ENCODE data around the gene TEAD3. TPM values are rescaled to one million over a fixed set of nuclear protein-coding genes. Genes with fewer than 3 reads are reported as not detected.

The TEAD3 gene
- total RNA-seq, 1 experiment from 2014 or later, result 10.7 TPM

DNA sequence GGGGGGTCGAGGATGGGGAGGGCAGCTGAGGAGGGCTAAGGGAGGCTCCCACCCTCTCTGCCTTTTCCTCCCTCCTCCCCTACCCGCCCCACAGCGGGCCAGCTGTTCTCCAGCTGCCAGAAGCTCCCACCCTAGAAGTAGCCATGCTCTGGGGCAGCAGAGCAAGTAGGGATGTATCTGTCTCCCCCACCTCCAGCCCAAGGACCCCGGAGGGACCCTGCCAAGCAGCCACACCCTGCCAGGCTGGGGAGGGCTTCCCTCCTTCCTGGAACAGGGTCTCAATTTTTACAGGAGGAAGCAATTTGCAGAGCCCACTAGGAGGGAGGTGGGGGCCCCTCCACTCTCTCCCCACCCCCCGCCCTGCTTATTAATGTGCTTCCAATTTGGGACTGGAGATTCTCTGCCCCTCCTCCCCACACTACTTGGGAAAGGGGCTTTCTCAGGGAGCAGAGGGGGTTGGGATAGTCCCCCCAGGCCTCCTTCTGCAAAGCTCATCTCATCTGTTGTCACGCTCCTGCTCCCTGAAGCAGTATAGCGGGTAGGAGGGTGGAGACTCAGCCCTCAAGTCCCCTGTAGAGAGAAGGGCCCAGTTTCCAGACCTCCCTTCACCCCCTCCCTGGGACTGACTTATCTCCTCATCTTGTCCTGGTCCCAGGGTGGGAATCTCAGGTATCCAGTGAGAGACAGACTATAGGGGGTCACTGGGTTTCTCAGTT lies 4.5 kb downstream of the TEAD3 start:
- Histone ChIP-seq H3K36me3 (ENCODE audit: control insufficient read depth, insufficient read depth, low read length) (no peaks in the 10 kb centered on the region; the same call in 1 of the 2 replicates), H3K9me3 (ENCODE audit: control insufficient read depth, insufficient read depth, low read depth, low read length) (no peaks in the 10 kb centered on the region), H3K27ac (ENCODE audit: low read length) (no peak overlapping the region), H3K4me3 (ENCODE audit: low read depth in 2 of 2, low read length in 2 of 2) (no peak overlapping the region), H3K27me3 (ENCODE audit: control insufficient read depth, insufficient read depth, low read length) (no peaks in the 10 kb centered on the region), H3K4me1 (ENCODE audit: control insufficient read depth, insufficient read depth, low read length) (peaks cover 36% of the 10 kb centered on the region)
- in situ Hi-C loops (cut with HindIII; ENCODE audit: low pct_unique_long_range_greater_than_20kb, low sequenced_read_pairs) (no loop called here), intact Hi-C loops (cut with micrococcal nuclease; ENCODE audit: unreplicated experiment) (no loop called here)
- no peak for TF ChIP-seq TCF7L2 (IDR thresholded peaks at IDR 0.05; ENCODE audit: low read depth, low read length)
- ChIA-PET CTCF (no interaction called here), POLR2A (interaction anchor here (0.5 kb wide), 1 partner anchor 1298 kb away, joined by 6 read pairs; no protein-coding TSS in a partner anchor)
- no TSS peak for BruUV-seq (replicated peaks)
- no peak for DNase-seq (ENCODE audit: low read depth, low spot score)
- no peak for ATAC-seq

DNA sequence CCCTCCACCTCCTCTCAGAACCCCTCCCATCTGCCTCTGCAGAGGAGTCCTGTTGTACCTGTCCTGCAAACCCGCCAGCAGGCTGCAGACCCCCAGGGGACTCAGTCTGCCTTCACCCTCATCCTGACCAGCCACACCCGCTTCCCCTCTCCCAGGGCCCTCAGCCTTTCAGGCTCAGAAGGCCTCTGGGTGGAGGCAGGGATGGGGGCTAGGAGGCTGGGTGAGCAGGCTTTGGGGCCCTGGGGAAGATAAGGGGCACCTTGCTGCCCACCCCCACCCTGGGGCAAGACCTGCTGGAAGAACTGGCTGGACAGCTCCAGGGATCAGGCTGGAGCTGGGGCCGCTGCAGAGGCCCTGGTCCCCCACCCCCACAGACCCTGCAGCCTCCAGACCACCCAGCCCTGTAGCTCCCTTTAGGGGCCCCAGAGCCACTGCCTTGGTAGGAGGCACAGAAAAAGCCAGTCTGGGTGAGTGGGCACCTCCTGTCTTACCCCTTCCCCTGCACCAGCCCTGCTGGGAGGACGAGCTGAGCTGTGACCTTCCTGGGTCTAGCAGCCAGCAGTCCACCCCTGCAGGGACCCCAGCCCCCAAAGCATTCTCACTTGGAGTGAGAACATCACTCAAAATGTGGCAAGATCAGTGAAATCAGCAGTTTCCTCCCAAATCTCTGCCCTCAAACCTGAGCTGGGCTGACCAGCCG lies 5.2 kb downstream of the TEAD3 start:
- H3K27ac ChIP-seq (ENCODE audit: low read length), result no peak overlapping the region
- TF ChIP-seq SIN3A (IDR thresholded peaks at IDR 0.05; ENCODE audit: borderline replicate concordance, insufficient read depth, low read depth, low read length) (no peak), POLR2AphosphoS5 (IDR thresholded peaks at IDR 0.05; ENCODE audit: low read depth, low read length) (no peak), TCF7L2 (IDR thresholded peaks at IDR 0.05; ENCODE audit: low read depth, low read length) (no peak)
- TF ChIP-seq, protein P1, sequence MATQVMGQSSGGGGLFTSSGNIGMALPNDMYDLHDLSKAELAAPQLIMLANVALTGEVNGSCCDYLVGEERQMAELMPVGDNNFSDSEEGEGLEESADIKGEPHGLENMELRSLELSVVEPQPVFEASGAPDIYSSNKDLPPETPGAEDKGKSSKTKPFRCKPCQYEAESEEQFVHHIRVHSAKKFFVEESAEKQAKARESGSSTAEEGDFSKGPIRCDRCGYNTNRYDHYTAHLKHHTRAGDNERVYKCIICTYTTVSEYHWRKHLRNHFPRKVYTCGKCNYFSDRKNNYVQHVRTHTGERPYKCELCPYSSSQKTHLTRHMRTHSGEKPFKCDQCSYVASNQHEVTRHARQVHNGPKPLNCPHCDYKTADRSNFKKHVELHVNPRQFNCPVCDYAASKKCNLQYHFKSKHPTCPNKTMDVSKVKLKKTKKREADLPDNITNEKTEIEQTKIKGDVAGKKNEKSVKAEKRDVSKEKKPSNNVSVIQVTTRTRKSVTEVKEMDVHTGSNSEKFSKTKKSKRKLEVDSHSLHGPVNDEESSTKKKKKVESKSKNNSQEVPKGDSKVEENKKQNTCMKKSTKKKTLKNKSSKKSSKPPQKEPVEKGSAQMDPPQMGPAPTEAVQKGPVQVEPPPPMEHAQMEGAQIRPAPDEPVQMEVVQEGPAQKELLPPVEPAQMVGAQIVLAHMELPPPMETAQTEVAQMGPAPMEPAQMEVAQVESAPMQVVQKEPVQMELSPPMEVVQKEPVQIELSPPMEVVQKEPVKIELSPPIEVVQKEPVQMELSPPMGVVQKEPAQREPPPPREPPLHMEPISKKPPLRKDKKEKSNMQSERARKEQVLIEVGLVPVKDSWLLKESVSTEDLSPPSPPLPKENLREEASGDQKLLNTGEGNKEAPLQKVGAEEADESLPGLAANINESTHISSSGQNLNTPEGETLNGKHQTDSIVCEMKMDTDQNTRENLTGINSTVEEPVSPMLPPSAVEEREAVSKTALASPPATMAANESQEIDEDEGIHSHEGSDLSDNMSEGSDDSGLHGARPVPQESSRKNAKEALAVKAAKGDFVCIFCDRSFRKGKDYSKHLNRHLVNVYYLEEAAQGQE (IDR thresholded peaks at IDR 0.05; ENCODE audit: insufficient read depth in 1 of 2, low read depth in 2 of 2, low read length in 1 of 2), result no peak
- TF ChIP-seq, protein P2, sequence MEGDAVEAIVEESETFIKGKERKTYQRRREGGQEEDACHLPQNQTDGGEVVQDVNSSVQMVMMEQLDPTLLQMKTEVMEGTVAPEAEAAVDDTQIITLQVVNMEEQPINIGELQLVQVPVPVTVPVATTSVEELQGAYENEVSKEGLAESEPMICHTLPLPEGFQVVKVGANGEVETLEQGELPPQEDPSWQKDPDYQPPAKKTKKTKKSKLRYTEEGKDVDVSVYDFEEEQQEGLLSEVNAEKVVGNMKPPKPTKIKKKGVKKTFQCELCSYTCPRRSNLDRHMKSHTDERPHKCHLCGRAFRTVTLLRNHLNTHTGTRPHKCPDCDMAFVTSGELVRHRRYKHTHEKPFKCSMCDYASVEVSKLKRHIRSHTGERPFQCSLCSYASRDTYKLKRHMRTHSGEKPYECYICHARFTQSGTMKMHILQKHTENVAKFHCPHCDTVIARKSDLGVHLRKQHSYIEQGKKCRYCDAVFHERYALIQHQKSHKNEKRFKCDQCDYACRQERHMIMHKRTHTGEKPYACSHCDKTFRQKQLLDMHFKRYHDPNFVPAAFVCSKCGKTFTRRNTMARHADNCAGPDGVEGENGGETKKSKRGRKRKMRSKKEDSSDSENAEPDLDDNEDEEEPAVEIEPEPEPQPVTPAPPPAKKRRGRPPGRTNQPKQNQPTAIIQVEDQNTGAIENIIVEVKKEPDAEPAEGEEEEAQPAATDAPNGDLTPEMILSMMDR (IDR thresholded peaks at IDR 0.05), result no peak
- no peak for DNase-seq (ENCODE audit: low read depth, low spot score)
- H3K4me1 ChIP-seq (ENCODE audit: control insufficient read depth, insufficient read depth, low read length), result peaks cover 36% of the 10 kb centered on the region
- ChIA-PET CTCF (no interaction called here), POLR2A (interaction anchor here (0.5 kb wide), 1 partner anchor 1297 kb away, joined by 6 read pairs; no protein-coding TSS in a partner anchor)
- no peaks in the 10 kb centered on the region for H3K27me3 ChIP-seq (ENCODE audit: control insufficient read depth, insufficient read depth, low read length)
- no peak for ATAC-seq
- intact Hi-C loops (cut with micrococcal nuclease; ENCODE audit: unreplicated experiment), result no loop called here
- no peak overlapping the region for H3K4me3 ChIP-seq (ENCODE audit: low read depth in 2 of 2, low read length in 2 of 2)
- in situ Hi-C loops (cut with HindIII; ENCODE audit: low pct_unique_long_range_greater_than_20kb, low sequenced_read_pairs), result no loop called here
- no peaks in the 10 kb centered on the region for H3K9me3 ChIP-seq (ENCODE audit: control insufficient read depth, insufficient read depth, low read depth, low read length)
- BruUV-seq (replicated peaks), result no TSS peak
- H3K36me3 ChIP-seq (ENCODE audit: control insufficient read depth, insufficient read depth, low read length), result no peaks in the 10 kb centered on the region; the same call in 1 of the 2 replicates
